H1 (cell line): ENCODE data around the gene CCDC184. TPM values are rescaled to one million over a fixed set of nuclear protein-coding genes. Genes with fewer than 3 reads are reported as not detected.

Experiments used
- CREB1 ChIP-seq: IDR thresholded peaks from 2 replicates; pipeline ENCODE4 v1.6.1; 2012; ENCODE audit warnings: inconsistent platforms
- JUND ChIP-seq: IDR thresholded peaks from 2 replicates; pipeline ENCODE4 v1.6.1; 2011; ENCODE audit warnings: mild to moderate bottlenecking, improper control_type of control experiment, low read length
- NANOG ChIP-seq: IDR thresholded peaks from 2 replicates; pipeline ENCODE4 v1.6.1; 2011; ENCODE audit warnings: low read length, low read depth, mild to moderate bottlenecking, inconsistent platforms; ENCODE audit not compliant: insufficient read depth, poor library complexity, severe bottlenecking
- POLR2A ChIP-seq, 2 experiments: IDR thresholded peaks; 1 replicate in 1 of 2; 2 replicates in 1 of 2; pipeline ENCODE4 v1.6.1; 2011; ENCODE audit warnings: low read depth in 2 of 2, low read length in 2 of 2, mild to moderate bottlenecking in 2 of 2; ENCODE audit errors: control extremely low read depth in 1 of 2
- POLR2AphosphoS5 ChIP-seq: IDR thresholded peaks from 2 replicates; pipeline ENCODE4 v1.6.1; 2011; ENCODE audit warnings: low read depth, low read length
- RFX5 ChIP-seq: IDR thresholded peaks from 2 replicates; pipeline ENCODE4 v1.6.1; 2011; ENCODE audit warnings: low read depth, low read length, improper control_type of control experiment, borderline replicate concordance
- RNF2 ChIP-seq: fragments of 200-900, 300-1000 bp; sonication (generic); IDR thresholded peaks from 2 replicates; pipeline ENCODE4 v1.7.1; 2016; ENCODE audit warnings: borderline replicate concordance, low read depth, mild to moderate bottlenecking, antibody characterized with exemption, low read length; ENCODE audit not compliant: poor library complexity, severe bottlenecking; ENCODE audit errors: missing control alignments
- RXRA ChIP-seq: IDR thresholded peaks from 2 replicates; pipeline ENCODE4 v1.6.1; 2011; ENCODE audit warnings: low read depth, mild to moderate bottlenecking, low read length, moderate library complexity; ENCODE audit not compliant: insufficient read depth
- SAP30 ChIP-seq: fragments of 300-600 bp; sonication (generic); IDR thresholded peaks from 2 replicates; pipeline ENCODE4 v1.7.1; 2012; ENCODE audit warnings: low read length, moderate library complexity, mild to moderate bottlenecking, inconsistent platforms; ENCODE audit not compliant: insufficient read depth, insufficient replicate concordance
- SIN3A ChIP-seq, 2 experiments: IDR thresholded peaks in 1 of 2; conservative IDR thresholded peaks in 1 of 2; 2 replicates each; pipeline ENCODE4 v1.6.1; 2011 to 2012; ENCODE audit warnings: low read length in 2 of 2, improper control_type of control experiment in 1 of 2, low read depth in 1 of 2, mild to moderate bottlenecking in 1 of 2
- TAF7 ChIP-seq: optimal IDR thresholded peaks from 2 replicates; pipeline ENCODE3; 2011; ENCODE audit warnings: low read depth, mild to moderate bottlenecking, inconsistent platforms, low read length, moderate library complexity, borderline replicate concordance
- YY1 ChIP-seq: IDR thresholded peaks from 2 replicates; pipeline ENCODE4 v1.6.1; 2011; ENCODE audit warnings: low read depth, mild to moderate bottlenecking, low read length
- polyA plus RNA-seq, 7 experiments: library from polyadenylated mRNA; depleted of rRNA in 3 of 7; stranded (reverse) in 5 of 7; unstranded in 2 of 7; fragments of >200 nt in 5 of 7; fragments of 200-250 nt in 2 of 7; gene quantifications; 1 replicate in 5 of 7; 2 replicates in 1 of 7; 4 replicates in 1 of 7; pipeline versions ENCODE4 v1.2.1 to v1.2.3, GENCODE V29; 2011 to 2013; ENCODE audit warnings: missing spikeins in 2 of 7, mixed read lengths in 2 of 7
- total RNA-seq: library from RNA; stranded (reverse); fragmentation: NEBNext Ultra II Directional; extraction: Animal tissue kit (Norgen Biotek cat#: 25700); gene quantifications from 2 replicates; pipeline ENCODE4 v1.2.1, GENCODE V29; 2021

CCDC184 gene
- total and polyA plus RNA-seq, 2 of the 8 experiments (the other 6 are each of a cell fraction or from before 2014, with no cell fraction given), result 2.2 to 3.0 TPM

DNA sequence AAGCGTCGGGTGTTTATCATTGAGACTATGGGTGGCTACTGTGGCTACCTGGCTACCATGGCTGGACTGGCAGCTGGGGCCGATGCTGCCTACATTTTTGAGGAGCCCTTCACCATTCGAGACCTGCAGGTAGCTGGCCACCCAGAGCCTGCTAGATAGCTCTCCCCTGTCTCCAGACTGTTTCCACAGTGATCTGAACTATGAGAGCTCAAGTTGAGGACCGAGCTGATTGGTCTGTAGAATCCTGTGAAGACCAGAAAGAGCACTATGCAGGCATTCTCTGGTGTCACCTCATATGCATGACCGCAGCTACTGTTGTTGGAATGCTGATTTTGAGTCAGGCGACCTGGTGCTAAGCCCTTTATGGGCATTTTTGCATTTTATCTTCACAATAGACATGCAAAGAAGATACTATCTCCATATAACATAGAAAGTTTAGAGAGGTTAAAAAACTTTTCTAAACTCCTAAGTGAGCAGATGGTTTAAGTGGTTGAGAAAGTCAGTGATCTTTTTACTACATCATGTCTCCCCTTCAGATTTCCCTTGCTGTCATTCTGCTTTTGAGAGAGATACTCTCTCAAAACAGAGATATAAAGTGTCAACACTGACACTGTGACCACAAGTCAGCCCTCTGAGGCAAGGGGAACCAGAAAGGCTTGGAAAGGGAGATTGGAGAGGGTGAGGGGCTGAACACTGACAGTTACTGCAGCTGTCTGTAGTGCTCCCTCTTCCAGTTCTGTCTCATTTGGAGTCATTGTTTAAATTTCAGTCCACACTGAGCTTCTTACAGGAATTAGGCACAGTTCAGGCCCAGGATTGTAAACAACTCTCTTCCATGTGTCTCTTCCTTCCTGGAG lies 40.4 kb upstream of the CCDC184 start (continued):
- TF ChIP-seq NANOG (no peak), SIN3A (conservative IDR thresholded peaks at IDR 0.05 in 1 of 2, IDR thresholded peaks at IDR 0.05 in 1 of 2; ENCODE audit: low read depth in 1 of 2, low read length in 2 of 2) (peak; percentile 78 to 87; a peak in 2 of 4 replicates), TAF7 (no peak), POLR2A (IDR thresholded peaks at IDR 0.05; ENCODE audit: control extremely low read depth in 1 of 2, low read depth in 2 of 2, low read length in 2 of 2) (0 out of 3 replicates have a peak, but pooled peaks of 1 of the 2 experiments have one; percentile 38), POLR2AphosphoS5 (no peak), SAP30 (peak; percentile 92), JUND (no peak), CREB1 (no peak), RNF2 (no peak), RFX5 (no peak), YY1 (no peak), RXRA (no peak)
- TF ChIP-seq, all 59 proteins: peak for 10
